Kidney tubule cell (primary cell): Measurements from ENCODE around the gene MYOCD.
A peak's percentile ranks its signal among the peaks of the same experiment; 100 is the strongest.

Source experiments
- DNase-seq: peaks from one replicate; pipeline ENCODE4 v3.0.0-alpha.2; 2018; ENCODE audit warnings: low spot score

MYOCD gene

DNA sequence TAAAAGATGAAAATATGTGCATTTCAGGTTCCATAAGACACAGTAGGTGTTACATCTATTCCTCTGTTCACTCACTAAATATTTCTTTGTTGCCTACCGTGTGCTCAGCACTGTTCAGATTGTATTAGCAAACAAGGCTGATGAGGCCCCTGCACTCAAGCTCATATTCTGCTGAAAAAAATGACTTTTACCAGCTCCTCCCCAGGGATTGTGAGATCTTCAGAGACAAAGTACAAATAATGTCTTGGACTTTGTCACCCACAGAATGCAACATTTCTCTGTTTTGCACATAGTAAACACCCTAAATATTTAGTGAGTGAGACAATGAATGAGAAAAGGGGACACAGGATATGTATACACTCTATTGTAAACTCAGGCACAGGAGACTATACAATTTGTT is 21.9 kb upstream of the MYOCD start:
- no peak for DNase-seq

DNA sequence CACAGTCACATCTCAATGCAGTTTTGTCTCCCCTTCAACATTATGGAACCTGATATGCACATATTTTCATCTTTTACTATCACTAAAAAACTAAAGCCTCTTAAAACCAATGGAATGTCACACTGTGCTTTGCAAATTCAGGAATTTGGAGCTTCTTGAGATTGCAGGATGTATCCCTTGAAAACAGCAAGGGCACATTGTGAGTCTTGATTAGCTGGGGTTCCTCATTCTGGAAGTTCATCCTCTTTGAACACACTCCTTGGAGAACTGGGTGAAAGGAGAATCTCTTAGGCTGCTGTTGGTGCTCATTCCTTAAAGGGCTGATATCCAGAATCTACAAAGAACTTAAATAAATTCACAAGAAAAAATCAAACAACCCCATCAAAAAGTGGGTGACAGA is 21.1 kb upstream of the MYOCD start:
- DNase-seq: no peak

DNA sequence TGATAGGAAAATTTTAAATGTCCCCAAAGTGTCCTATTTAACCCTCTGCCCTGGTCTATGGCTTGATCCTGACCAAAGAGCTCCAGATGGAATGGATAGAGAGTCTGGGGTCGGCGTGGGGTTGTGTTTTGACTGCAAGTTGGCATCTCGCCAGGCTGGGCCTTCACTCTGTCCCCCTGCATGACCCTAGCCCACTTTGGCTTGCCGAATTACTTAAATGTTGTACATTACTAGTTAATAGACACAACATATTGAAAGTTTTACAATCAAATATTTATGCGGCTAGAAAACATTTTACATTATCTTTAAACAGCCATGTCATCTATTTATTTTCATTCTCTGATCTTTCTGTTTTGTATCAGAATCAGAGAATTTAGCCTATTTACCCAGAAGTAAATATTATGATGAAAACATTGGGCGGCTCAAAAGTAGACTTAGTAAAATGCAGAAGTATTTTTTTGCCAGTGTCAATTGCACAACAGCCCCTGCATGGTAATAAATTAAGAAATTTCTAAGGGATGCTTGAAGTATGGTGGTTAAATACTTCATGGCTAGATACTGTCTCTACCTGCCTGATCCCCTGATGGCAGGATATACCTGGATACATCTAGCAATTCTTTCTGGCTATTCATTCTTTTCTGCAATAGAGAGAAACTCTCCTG is 18.8 kb upstream of the MYOCD start:
- no peak for DNase-seq

DNA sequence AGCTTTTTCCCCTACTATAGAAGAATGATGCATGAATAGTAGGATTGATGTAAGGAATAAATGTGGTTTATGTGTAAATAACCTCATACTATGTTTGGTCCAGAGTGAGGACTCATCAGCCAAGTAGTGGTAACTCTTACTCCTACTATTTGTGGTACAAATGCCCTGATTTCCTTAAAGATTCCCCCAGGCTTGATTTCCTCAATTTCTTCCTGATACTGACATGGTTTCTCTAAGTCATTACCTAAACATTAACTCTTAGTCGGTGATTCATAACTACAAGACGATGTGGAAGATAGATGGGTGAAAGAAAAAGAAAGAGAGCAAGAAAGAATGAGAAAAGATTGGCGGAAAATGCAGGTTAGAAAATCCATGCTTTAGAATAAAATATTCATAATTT is 17.2 kb upstream of the MYOCD start:
- DNase-seq: peak; percentile 75

DNA sequence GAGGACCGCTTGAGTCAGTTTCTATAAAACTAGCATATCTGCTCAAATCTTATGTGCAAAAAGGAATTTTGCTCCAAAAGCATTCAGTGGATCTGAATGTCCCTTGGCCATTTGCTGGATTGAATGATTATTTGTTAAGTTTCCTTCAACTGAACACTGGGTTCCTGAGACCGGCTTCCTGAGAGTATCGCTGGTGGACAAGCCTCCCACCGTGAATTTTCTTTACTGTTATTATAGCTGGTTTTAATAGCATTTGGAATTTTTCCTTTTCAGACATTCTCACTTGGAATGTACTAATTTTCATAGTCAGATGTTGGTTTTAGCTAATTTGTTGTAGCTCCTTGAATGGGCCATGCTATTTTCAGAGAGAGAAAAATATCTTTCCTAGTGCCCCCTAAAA is 9.8 kb upstream of the MYOCD start:
- DNase-seq: no peak

DNA sequence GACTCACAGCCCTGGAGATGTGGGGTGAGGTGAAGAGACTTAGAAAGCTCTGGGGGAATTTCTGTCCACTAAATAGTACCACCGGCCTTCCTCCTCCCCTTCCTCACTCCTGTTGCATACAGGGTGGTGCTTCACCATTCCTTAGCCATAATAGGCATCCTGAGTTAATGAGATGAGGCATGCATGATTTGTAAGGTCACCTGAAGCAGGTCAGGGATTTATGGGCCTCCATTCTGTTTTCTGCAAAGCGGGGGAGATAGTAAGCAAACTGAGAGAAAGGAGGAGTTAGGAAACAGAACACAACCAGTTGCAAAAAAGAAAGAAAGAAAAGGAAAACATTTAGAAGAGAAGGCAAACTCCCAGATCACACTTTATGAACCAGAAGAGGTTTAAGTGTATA is 9.3 kb upstream of the MYOCD start:
- no peak for DNase-seq

DNA sequence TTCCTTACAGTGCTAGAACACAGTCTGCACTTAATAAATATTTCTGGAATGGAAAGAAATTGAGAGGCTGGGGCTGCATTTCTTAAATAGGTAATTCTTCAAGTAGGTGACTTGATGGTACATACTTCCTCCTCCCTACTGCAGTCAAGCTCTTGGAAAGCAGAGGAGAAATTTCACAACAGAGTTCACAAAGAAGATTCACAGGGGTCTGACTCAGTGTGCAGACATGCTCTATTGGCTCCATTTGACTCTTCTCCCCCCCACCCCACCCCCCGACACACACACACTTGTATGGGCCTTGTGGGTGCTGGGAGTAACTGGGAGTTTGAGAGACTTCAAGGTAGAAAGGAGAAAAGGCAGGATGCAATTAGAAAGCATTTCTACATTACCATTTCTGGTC is 6.2 kb upstream of the MYOCD start:
- DNase-seq: peak; percentile 80

DNA sequence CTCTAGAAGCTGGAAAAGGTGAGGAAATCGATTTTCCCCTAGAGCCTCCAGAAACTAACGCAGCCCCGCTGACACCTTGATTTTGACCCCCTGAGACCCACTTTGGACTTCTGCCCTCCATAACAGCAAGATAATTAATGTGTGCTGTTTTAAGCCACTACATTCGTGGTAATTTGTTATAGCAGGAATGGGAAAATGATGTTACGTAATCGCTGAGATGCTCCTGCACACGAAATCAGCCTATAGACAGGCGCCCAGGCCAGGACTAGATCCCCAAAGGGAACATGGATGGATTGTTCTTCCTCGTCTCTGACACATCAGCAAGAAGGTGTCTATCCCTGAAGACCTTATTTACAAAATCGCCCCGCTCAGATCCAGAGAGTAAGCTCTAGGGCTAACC is 1.4 kb upstream of the MYOCD start:
- no peak for DNase-seq

DNA sequence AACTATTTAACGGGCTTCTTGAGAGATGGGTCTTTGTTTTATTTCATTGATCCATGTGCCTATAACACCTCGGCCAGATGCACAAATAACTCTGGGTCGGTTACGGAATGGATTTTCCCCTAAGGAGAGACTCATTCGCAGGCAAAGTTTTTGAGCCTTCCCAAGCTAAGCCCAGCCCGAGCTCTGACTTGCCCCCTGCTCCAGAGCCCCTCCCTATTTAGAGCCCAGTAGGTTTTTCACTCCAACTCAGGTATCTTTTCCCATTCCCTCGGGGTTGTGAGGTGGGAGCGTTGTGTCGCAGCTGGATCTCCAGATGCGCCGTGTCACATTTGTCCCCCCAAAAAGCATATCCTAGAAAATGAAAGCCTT is 812 bp upstream of the MYOCD start:
- no peak for DNase-seq

DNA sequence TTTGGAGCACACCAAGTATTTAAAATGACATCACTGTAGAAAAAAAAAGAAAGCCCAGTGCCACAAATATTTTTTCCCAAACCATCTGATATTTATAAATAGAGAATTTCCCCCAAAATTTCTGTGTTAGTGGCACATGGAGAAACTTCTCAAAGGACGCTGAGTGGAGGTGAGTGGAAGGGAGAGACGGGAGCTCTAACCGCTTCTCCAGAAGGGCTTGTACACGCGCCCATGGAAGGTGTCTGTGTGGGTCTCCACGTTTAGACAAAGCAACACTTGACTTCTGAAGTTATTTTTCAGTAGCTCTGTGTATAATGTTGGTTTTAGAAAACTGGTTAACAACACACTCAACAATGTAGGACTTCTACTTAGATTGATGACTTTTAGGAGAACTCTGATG is 1.0 kb downstream of the MYOCD start:
- no peak for DNase-seq

DNA sequence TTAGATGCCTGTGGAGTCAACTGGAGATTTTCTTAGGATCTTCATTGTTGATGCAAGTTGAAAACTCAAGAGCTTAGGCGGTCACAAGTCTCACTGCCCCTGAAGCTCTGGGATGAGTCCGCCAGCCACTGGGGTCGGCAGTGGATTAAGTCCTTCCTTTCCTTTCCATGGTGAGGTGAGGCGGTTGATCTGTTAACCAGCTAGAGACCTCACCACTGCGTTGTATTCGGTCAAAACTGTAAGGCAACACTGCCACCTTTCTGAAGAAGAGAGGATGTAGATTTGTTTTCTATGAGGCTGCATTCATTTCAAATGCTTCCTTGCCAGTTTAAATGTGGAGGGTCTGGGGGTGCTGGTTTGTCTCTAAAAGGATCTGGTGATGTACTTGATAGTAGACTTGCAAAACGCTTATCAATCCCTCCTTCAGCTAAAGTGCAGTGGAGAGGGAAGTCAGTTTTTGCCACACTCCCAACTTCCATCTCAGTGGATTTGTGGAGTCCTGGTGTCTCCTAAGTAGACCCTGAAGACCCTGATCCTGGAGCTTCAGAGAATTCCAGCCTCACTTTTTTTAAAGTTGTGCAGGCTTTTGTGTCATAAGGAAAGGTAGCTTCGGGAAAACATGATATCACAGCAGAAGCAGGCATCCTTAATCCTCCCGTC is 1.7 kb downstream of the MYOCD start:
- peak; percentile 68 for DNase-seq

DNA sequence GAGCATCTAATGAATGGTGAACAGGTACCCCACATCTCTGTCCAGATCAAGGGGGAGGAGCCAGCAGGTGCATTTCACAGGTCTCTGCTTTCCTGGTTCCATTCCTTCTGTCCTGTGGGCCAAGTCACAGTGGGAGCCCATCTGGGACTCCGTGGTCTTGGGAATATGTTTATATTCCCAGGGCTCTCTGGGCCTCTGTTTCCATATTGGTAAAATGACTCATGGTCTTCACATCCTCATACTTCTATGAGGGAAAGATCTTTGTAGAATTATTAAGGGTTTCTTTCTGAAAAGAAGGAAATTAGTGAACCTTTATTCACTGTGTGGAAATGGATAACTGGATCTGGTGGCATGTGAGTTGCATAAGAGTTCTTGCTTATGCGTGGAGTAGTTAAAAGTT is 6.2 kb downstream of the MYOCD start:
- DNase-seq: no peak

DNA sequence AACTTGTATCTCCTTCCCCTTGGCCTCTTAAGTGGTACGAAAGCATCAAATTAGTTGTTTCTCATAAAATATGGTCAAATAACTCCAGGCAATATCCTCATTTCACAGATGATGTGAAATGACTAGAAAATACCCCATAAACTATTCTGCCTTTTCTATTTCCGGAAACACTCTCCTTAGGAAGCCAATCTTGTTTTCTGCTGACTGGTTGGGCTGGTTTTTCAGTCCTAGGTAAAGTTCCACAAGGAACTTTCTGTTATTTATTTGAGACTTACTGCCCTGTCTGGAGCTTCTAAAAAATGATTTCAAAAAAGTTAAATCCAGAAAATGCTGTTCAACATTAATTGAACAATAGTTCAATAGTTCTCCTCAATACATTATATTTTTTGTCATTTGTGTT is 7.3 kb downstream of the MYOCD start:
- no peak for DNase-seq

DNA sequence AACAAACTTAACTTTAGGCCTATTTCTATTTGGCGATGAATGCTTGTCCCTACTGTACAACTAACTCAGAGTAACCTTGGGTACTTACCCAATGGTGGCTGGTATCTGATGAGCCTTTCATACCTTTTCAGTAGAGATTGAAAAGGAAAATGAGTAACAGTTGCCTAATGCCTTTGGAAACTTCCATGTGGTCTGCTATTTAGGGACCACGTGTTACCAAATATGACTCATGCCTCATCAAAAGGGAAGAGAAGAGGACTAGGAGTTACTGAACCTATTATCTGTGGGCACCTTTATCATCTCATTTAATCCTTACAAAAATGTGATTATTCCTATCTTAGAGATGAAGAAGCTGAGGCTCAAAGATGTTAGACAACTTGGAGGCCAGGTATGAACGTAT is 8.1 kb downstream of the MYOCD start:
- no peak for DNase-seq

DNA sequence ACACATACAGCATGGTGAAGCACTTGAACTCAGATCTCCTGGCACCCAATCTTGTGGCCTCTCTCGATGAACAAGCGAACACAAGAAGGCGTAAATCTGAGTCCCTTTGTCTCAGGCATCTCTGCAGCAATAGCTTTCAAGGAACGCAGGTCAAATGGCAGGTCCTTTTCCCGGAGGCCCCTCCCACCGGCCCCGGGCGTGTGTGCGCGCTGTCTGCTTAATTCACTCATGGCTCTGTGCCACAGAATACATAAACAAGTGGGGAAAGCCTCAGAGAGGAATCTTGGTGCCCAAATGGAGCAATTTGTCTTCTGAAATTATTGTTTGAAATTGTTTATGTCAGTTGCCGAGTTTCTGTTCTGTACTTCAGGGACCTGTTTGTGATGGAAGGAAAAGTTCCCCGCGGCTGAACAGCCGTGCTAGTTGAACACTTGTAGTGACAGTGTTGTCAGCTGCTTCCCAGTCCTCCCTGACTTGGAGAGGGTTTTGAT is 14.8 kb downstream of the MYOCD start:
- DNase-seq: no peak

DNA sequence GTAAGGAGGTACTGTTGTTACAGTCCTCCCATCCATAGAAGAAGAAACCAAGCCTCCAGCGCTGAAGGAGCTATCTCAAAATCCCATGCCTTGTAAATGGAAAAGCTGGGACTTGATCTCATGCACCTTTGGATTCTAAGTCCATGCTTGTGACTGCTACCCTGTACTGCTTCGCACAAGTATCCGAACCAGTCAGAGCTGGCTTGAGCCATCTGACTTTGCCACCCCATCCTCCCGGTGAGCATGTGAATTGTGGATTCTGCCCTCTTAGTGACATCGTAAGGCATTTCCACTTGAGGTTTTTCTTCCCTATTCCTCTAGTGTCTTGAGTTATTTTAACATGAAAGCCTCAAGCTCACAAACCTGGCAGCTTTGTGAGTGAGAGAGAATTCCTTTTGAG is 15.3 kb downstream of the MYOCD start:
- no peak for DNase-seq

DNA sequence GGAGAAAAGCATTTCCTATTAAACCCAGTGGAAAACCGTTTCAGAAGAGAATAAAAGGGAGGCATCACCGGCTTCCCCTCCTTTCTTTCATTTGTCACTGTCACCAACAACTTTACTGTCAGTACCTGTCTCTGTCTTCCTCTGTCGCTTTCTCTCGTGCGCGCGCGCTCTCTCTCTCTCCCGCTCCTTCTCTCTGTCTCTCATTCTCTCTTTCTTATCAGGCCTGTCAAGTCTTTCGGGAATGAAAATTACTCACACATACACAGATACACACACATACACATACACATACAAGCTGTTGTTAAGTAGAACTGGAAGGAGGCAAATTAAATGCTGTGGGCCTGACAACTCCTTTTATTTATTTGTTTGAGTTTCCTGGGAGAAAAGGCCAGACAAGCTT is 17.6 kb downstream of the MYOCD start:
- DNase-seq: no peak

DNA sequence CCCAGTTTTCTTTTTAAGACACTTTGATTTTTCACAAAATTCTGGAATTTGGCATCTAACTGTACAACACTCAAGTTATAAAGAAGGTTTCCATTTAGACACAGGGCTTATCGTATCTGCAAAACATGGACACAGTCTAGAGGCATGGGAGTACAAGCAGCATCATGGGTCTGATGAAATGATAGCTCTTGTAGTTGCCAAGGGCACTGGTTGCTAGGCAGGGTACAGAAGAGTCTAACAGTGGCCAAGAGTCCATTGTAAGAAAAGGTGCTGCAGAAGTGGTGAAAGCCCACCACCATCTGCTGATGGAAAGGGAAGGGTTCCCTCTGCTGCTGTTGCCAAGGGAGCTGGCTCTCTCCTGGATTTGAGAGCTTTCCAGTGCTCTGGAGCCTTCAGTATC is 20.8 kb downstream of the MYOCD start:
- DNase-seq: no peak

DNA sequence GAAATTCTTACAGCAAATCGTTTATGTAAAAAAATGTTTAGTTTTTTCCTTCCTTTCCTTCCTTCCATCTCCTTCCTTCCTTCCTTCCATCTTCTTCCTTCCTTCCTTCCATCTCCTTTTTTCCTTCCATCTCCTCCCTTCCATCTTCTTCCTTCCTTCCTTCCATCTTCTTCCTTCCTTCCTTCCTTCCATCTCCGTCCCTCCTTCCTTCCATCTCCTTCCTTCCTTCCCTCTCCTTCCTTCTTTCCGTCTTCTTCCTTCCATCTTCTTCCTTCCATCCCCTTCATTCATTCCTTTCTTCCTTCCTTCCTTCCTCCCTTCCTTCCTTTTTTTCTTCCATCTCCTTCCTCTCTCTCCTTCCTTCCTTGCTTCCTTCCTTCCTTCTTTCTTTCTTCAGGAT is 22.7 kb downstream of the MYOCD start:
- no peak for DNase-seq

DNA sequence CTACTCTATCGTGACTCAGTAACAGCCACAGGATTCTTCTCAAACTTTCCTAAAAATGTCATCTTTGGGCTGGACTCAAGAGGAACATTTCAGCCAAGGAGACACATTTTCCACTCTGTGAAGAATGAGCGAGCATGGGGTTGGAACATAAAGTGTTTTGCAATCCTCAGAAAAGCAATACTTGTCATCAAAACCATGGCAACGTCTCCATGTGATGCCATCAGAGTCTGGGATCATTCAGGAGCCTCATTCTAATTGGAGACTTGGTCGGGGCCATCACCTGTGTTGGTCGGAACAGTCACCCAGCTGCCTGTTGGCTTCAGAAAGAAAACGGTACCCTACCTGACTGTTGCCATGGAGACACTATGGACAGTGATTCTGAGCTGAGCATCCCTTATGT is 25.5 kb downstream of the MYOCD start:
- no peak for DNase-seq

DNA sequence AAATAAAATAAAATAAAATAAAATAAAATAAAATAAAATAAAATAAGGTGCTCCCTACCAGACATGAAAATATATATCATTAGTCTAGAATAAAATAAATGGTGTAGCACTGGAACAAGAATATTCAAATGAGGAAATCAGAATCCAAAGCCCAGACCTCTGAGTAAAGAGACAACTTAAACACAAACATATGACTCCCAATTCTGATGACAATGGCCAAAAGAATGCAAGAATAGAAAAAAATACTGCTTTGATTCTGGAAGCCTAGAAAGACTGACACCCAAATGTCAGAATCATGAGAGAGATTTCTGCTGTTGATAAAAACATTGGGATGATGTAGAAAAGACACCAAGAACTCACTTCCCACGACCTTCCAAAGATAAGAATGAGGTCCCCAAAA is 27.9 kb downstream of the MYOCD start:
- no peak for DNase-seq

DNA sequence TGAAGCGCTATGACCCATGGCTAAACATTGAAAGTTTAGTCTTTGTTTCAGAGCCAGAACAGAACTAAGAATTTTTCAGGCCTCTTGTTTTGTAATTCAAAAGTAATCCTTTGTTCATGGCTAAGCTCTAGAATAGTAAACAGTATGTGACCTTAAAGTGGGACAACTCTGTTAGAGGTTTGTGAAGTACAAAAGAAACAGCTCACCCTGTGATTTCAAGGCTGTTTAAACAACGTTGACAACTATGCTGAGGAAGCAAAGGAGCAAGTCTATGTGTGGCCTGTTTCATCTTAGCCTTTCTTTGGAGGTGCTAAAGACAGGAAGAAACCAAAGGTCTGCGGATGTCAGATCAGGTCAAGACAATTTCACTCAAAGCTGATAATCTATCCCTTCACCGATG is 40.4 kb downstream of the MYOCD start:
- no peak for DNase-seq

DNA sequence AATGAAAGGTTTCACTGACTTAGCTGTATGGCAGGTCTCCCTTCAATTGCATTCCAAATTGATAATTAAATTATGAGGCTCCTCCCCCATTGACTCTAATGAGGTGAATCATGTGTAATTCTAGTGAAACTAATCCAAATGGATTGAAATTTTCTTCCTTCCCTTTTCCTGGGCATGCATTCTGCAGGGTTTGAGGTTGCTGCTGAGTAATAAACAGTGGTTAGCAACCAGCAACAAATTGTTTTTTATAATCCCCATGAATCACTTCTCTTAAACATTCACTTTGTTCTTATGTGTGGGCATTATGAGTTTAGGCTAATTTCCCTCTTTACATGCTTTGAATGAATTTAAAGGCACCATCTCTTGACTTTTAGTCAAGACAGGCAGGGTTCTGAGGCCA is 43.4 kb downstream of the MYOCD start:
- DNase-seq: peak; percentile 26

DNA sequence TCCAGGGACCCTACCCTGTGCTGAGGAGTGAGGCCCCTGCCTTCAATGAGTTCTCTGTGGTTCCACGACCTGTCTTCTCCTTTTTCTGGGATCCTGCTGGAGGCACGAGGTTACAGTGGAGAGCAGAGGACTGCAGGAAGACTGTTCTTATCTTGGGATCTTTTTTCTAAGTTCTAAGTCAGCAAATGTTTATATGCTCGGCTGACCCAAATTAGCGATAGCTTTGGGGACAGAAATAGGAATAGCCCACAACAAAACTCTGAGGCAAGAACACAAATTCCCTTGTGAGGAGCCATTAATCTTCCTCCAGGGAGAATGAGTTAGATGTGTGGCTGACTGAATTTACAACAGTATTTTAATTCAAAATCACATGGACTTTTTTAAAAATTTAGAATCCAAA is 46.7 kb downstream of the MYOCD start:
- DNase-seq: no peak
